ENCODE data around the gene NME3. TPM values are rescaled to one million over a fixed set of nuclear protein-coding genes. Genes with fewer than 3 reads are reported as not detected.

Gene NME3
- total RNA-seq, 1 experiment from 2014 or later, result 103 TPM

DNA sequence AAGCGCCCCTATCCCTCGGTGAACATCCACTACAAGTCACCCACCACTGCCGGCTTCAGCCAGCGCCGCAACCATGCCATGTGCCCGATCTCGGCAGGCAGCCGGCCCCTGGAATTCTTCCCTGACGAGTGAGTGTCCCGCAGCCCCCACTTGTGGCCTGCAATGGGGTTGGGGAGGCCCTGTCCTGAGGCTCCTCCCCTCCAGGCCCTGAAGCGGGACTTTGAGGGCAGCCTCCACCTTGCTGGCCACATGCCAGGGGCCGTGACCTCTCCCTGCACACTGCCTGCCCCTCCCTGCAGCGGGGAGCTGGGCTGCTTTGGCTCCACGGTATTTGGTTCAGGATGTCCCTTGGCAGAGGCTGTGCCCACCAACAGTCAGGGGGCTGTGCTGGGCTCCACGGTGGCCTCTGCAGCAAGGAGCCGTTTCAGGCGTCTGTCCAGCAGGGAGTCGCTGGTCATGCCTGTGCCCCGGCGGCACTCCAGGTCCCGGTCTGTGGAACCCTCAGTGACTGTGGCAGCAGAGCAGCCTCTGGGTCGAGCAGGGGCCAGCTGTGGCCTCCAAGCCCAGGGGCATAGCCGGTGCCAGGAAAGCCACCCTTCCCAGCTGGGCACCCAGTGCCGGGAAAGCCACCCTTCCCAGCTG, 8.3 kb downstream of the NME3 start:
- Histone ChIP-seq H3K4me2 (ENCODE audit: low read length) (no peak overlapping the region), H3K27me3 (ENCODE audit: insufficient read depth, low read length) (no peaks in the 10 kb centered on the region), H3K27ac (ENCODE audit: low read depth, low read length) (peak overlapping the region; percentile 43; the same call in 1 of the 2 replicates), H3K9ac (ENCODE audit: low read length) (no peak overlapping the region), H3K9me3 (ENCODE audit: control insufficient read depth in 1 of 2, insufficient read depth in 1 of 2, low read depth in 1 of 2, low read length in 2 of 2) (no peaks in the 10 kb centered on the region), H2AFZ (ENCODE audit: low read depth, low read length, poor library complexity, severe bottlenecking) (no peak overlapping the region), H4K20me1 (ENCODE audit: insufficient read depth) (no peaks in the 10 kb centered on the region), H3K79me2 (ENCODE audit: insufficient read depth, low read length) (no peaks in the 10 kb centered on the region), H3K36me3 (ENCODE audit: control insufficient read depth in 1 of 2, insufficient read depth in 2 of 2, low read length in 2 of 2) (peaks cover 5 to 13% of the 10 kb centered on the region in 2 experiments; a peak in 2 of 4 replicates), H3K9me2 (ENCODE audit: insufficient read depth) (no peaks in the 10 kb centered on the region), H3K4me1 (ENCODE audit: control insufficient read depth in 1 of 2, insufficient read depth in 2 of 2, low read length in 2 of 2) (peaks cover 8 to 15% of the 10 kb centered on the region in 2 experiments; a peak in 3 of 4 replicates), H3K4me3 (replicated peaks in 1 of 2; ENCODE audit: low read depth in 1 of 2, low read length in 2 of 2) (no peak overlapping the region)
- CTCF ChIA-PET, result no interaction called here
- DNase-seq (ENCODE audit: low read depth, low spot score) (no peak), ATAC-seq (peak; percentile 8)
- POLR2A ChIA-PET, result no interaction called here
- TF ChIP-seq, protein P1, sequence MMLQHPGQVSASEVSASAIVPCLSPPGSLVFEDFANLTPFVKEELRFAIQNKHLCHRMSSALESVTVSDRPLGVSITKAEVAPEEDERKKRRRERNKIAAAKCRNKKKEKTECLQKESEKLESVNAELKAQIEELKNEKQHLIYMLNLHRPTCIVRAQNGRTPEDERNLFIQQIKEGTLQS (IDR thresholded peaks at IDR 0.05), result no peak
- TF ChIP-seq FOSL1 (IDR thresholded peaks at IDR 0.05; ENCODE audit: low read depth) (no peak), EGR1 (IDR thresholded peaks at IDR 0.05; ENCODE audit: low read depth) (no peak), EZH2phosphoT487 (IDR thresholded peaks at IDR 0.05; ENCODE audit: borderline replicate concordance) (no peak), POLR2AphosphoS5 (IDR thresholded peaks at IDR 0.05; ENCODE audit: low read depth, low read length) (no peak), JUND (IDR thresholded peaks at IDR 0.05) (no peak), CBX3 (IDR thresholded peaks at IDR 0.05; ENCODE audit: low read depth) (no peak), RAD21 (IDR thresholded peaks at IDR 0.05; ENCODE audit: low read depth) (no peak), POLR2A (IDR thresholded peaks at IDR 0.05; ENCODE audit: borderline replicate concordance, extremely low read depth, insufficient read depth, insufficient read length) (no peak), SP1 (IDR thresholded peaks at IDR 0.05; ENCODE audit: low read depth) (no peak), ELF1 (IDR thresholded peaks at IDR 0.05; ENCODE audit: borderline replicate concordance, low read depth) (no peak), ZFX (IDR thresholded peaks at IDR 0.05) (no peak)
- TF ChIP-seq, protein P2, sequence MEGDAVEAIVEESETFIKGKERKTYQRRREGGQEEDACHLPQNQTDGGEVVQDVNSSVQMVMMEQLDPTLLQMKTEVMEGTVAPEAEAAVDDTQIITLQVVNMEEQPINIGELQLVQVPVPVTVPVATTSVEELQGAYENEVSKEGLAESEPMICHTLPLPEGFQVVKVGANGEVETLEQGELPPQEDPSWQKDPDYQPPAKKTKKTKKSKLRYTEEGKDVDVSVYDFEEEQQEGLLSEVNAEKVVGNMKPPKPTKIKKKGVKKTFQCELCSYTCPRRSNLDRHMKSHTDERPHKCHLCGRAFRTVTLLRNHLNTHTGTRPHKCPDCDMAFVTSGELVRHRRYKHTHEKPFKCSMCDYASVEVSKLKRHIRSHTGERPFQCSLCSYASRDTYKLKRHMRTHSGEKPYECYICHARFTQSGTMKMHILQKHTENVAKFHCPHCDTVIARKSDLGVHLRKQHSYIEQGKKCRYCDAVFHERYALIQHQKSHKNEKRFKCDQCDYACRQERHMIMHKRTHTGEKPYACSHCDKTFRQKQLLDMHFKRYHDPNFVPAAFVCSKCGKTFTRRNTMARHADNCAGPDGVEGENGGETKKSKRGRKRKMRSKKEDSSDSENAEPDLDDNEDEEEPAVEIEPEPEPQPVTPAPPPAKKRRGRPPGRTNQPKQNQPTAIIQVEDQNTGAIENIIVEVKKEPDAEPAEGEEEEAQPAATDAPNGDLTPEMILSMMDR (IDR thresholded peaks at IDR 0.05 in 2 of 3, conservative IDR thresholded peaks at IDR 0.05 in 1 of 3; ENCODE audit: borderline replicate concordance in 1 of 3, insufficient read depth in 1 of 3, low read depth in 2 of 3, low read length in 2 of 3), result no peak
- intact Hi-C loops (cut with micrococcal nuclease), result no loop called here
- no TSS peak for BruUV-seq (replicated peaks)
- RAD21 ChIA-PET (ENCODE audit: low non-redundant PET in 1 of 2, low total read pairs in 2 of 2, uncharacterized antibody in 2 of 2, unreplicated experiment in 2 of 2), result no interaction called here
